ENCODE measurements around the gene B4GALNT3. TPM values are rescaled to one million over a fixed set of nuclear protein-coding genes. Genes with fewer than 3 reads are reported as not detected.

Gene B4GALNT3
- total and polyA plus RNA-seq, 10 of the 15 experiments (the other 5 are each of a cell fraction or from before 2014, with no cell fraction given), result 0.05 to 4.2 (median 2.7) TPM; not detected in 1

DNA sequence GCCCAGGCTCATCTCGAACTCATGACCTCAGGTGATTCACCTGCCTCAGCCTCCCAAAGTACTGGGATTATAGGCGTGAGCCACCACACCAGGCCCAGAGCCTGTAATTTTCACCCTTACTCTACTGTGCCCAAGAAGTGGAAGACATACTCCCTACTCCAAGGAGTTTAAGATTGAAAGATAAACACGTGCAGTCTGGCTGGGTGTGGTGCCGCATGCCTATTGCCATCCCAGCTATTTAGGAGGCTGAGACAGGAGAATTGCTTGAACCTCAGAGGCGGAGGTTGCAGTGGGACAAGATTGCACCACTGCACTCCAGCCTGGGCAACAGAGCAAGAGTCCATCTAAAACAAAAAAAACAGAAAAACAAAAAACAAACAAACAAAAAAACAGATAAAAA lies 113.5 kb downstream of the B4GALNT3 start:
- in situ Hi-C loops (cut with MboI) (no loop called here), intact Hi-C loops (cut with micrococcal nuclease; ENCODE audit: unreplicated experiment) (no loop called here)
- no peak overlapping the region for H3K27ac ChIP-seq (ENCODE audit: control insufficient read depth, insufficient read depth)
- ATAC-seq (no peak), FAIRE-seq (no peak), DNase-seq (ENCODE audit: low read depth, low spot score) (no peak)
- no peaks in the 10 kb centered on the region for H3K36me3 ChIP-seq (ENCODE audit: control insufficient read depth in 2 of 2, insufficient read depth in 2 of 2, low read length in 1 of 2)
- no peak overlapping the region for H3K4me2 ChIP-seq (ENCODE audit: control insufficient read depth, insufficient read depth)
- ChIA-PET RAD21 (ENCODE audit: unreplicated experiment) (interaction anchor here (0.6 to 1.1 kb wide), 3 partner anchors 20 to 238 kb away, joined by 3 to 4 read pairs (median 3); no protein-coding TSS in a partner anchor), SMC1A (ENCODE audit: uncharacterized antibody, unreplicated experiment) (interaction anchor here (0.6 to 5.5 kb wide), 2 partner anchors 242 to 394 kb away, joined by 4 to 39 read pairs; no protein-coding TSS in a partner anchor), POLR2A (interaction anchor here (0.6 to 0.7 kb wide), 4 partner anchors 22 to 376 kb away, joined by 4 to 7 read pairs (median 6); no protein-coding TSS in a partner anchor), CTCF (interaction anchor here (0.6 kb wide), 1 partner anchor 1028 kb away, joined by 3 read pairs; no protein-coding TSS in a partner anchor)
- no peaks in the 10 kb centered on the region for H3K79me2 ChIP-seq (ENCODE audit: control insufficient read depth, insufficient read depth, low read length)
- no peak overlapping the region for H2AFZ ChIP-seq (ENCODE audit: control insufficient read depth, low read depth, low read length)
- H3K27me3 ChIP-seq (replicated peaks in 1 of 2; ENCODE audit: control insufficient read depth in 2 of 2, insufficient read depth in 2 of 2, low read length in 1 of 2), result no peaks in the 10 kb centered on the region
- H3K4me1 ChIP-seq (ENCODE audit: control insufficient read depth, insufficient read depth, low read length), result peaks cover 10% of the 10 kb centered on the region
- no peak overlapping the region for H3K4me3 ChIP-seq
- TF ChIP-seq CHD1 (IDR thresholded peaks at IDR 0.05; ENCODE audit: low read depth, low read length) (no peak), ZNF384 (IDR thresholded peaks at IDR 0.05; ENCODE audit: borderline replicate concordance, low read depth, low read length) (no peak), YBX1 (IDR thresholded peaks at IDR 0.05) (no peak)
- H3K9me3 ChIP-seq (replicated peaks; ENCODE audit: control insufficient read depth, insufficient read depth, low read length), result no peaks in the 10 kb centered on the region
- 96% methylated on average over 5 of the region's 5 CpGs for WGBS (ENCODE audit: insufficient coverage, insufficient replicate concordance, low lambda C conversion rate, missing lambda C conversion rate)
- no TSS peak for BruUV-seq (replicated peaks)
- H3K9ac ChIP-seq (ENCODE audit: control insufficient read depth, insufficient read depth, low read length), result no peak overlapping the region
- no peaks in the 10 kb centered on the region for H4K20me1 ChIP-seq (ENCODE audit: control insufficient read depth, insufficient read depth)

DNA sequence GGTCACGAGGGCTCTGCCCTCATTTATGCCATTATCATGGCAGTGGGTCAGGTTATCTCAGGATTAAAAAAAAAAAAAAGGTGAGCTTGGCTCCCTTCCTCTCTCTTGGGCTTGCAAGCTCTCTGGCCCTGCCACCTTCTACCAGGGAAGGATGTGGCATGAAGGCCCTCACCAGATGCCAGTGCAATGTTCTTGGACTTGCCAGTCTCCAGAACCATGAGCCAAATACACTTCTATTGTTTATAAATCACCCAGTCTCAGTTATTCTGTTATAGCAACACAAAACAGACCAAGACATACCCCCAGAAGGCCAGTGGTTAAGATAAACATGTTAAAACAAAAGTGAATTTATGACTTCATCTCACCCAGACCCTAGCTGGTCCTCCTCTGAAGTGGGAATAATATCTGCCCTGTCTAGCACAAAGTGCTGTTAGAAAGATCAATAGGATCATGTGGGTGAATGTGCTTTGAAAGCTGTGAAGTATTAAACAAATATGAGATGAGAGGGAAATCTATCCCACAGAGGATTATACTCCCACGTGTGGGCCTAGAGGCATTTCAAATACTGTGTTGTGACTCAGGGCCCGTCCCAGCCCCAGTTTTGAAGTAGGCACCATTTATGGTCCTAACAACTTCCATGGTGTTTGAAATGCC lies 114.9 kb downstream of the B4GALNT3 start:
- no TSS peak for BruUV-seq (replicated peaks)
- DNase-seq (ENCODE audit: low read depth, low spot score), result no peak
- CTCF ChIA-PET, result interaction anchor here (0.6 to 6.3 kb wide), 14 partner anchors 31 to 543 kb away, joined by 3 to 77 read pairs (median 4); partner anchors contain the start of gene WNK1
- POLR2A ChIA-PET, result interaction anchor here (0.6 to 0.9 kb wide), 3 partner anchors 91 to 177 kb away, joined by 3 to 4 read pairs (median 3); no protein-coding TSS in a partner anchor
- RAD21 ChIA-PET (ENCODE audit: unreplicated experiment), result interaction anchor here (1.4 to 4.3 kb wide), 6 partner anchors 98 to 518 kb away, joined by 5 to 51 read pairs (median 10); partner anchors contain the start of genes RAD52 and WNK1
- ATAC-seq, result no peak
- no peaks in the 10 kb centered on the region for H3K27me3 ChIP-seq (replicated peaks in 1 of 2; ENCODE audit: control insufficient read depth in 2 of 2, insufficient read depth in 2 of 2, low read length in 1 of 2)
- 80% methylated on average over 3 of the region's 3 CpGs for WGBS (ENCODE audit: insufficient coverage, insufficient replicate concordance, low lambda C conversion rate, missing lambda C conversion rate)
- no peaks in the 10 kb centered on the region for H4K20me1 ChIP-seq (ENCODE audit: control insufficient read depth, insufficient read depth)
- H3K27ac ChIP-seq (ENCODE audit: control insufficient read depth, insufficient read depth), result no peak overlapping the region
- H3K9ac ChIP-seq (ENCODE audit: control insufficient read depth, insufficient read depth, low read length), result no peak overlapping the region
- H3K4me1 ChIP-seq (ENCODE audit: control insufficient read depth, insufficient read depth, low read length), result peaks cover 10% of the 10 kb centered on the region
- in situ Hi-C loops (cut with MboI), result loop anchor here (5.0 kb wide), 3 partner anchors 178 to 373 kb away; partner anchors contain the start of genes RAD52 and WNK1
- H3K4me2 ChIP-seq (ENCODE audit: control insufficient read depth, insufficient read depth), result no peak overlapping the region
- no peak overlapping the region for H3K4me3 ChIP-seq
- intact Hi-C loops (cut with micrococcal nuclease; ENCODE audit: unreplicated experiment), result no loop called here
- no peaks in the 10 kb centered on the region for H3K9me3 ChIP-seq (replicated peaks; ENCODE audit: control insufficient read depth, insufficient read depth, low read length)
- no peaks in the 10 kb centered on the region for H3K79me2 ChIP-seq (ENCODE audit: control insufficient read depth, insufficient read depth, low read length)
- no peak for FAIRE-seq
- H2AFZ ChIP-seq (ENCODE audit: control insufficient read depth, low read depth, low read length), result no peak overlapping the region
- SMC1A ChIA-PET (ENCODE audit: uncharacterized antibody, unreplicated experiment), result interaction anchor here (0.9 to 5.5 kb wide), 10 partner anchors 40 to 375 kb away, joined by 3 to 39 read pairs (median 5); partner anchors contain the start of genes RAD52 and WNK1
- H3K36me3 ChIP-seq (ENCODE audit: control insufficient read depth in 2 of 2, insufficient read depth in 2 of 2, low read length in 1 of 2), result no peaks in the 10 kb centered on the region
- TF ChIP-seq, protein P1, sequence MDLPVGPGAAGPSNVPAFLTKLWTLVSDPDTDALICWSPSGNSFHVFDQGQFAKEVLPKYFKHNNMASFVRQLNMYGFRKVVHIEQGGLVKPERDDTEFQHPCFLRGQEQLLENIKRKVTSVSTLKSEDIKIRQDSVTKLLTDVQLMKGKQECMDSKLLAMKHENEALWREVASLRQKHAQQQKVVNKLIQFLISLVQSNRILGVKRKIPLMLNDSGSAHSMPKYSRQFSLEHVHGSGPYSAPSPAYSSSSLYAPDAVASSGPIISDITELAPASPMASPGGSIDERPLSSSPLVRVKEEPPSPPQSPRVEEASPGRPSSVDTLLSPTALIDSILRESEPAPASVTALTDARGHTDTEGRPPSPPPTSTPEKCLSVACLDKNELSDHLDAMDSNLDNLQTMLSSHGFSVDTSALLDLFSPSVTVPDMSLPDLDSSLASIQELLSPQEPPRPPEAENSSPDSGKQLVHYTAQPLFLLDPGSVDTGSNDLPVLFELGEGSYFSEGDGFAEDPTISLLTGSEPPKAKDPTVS (IDR thresholded peaks at IDR 0.05; ENCODE audit: low read depth, low read length), result no peak
- no peak for TF ChIP-seq EGR1 (IDR thresholded peaks at IDR 0.05; ENCODE audit: borderline replicate concordance in 1 of 2, low read depth in 2 of 2, low read length in 2 of 2)
- no peak for TF ChIP-seq YY1 (IDR thresholded peaks at IDR 0.05; ENCODE audit: low read depth, low read length)
- no peak for TF ChIP-seq CREM (IDR thresholded peaks at IDR 0.05; ENCODE audit: low read depth)
- no peak for TF ChIP-seq KAT2A (conservative IDR thresholded peaks at IDR 0.05; ENCODE audit: control insufficient read depth, low read depth, low read length)
- TF ChIP-seq RAD21 (IDR thresholded peaks at IDR 0.05; ENCODE audit: insufficient read depth, low read depth, low read length), result no peak
- no peak for TF ChIP-seq GABPA (IDR thresholded peaks at IDR 0.05; ENCODE audit: low read depth)
- no peak for TF ChIP-seq GATAD2B (conservative IDR thresholded peaks at IDR 0.05; ENCODE audit: low read depth)
- TF ChIP-seq ZBED1 (IDR thresholded peaks at IDR 0.05; ENCODE audit: borderline replicate concordance), result no peak
- TF ChIP-seq JUND (IDR thresholded peaks at IDR 0.05; ENCODE audit: low read depth, low read length), result no peak
- no peak for TF ChIP-seq RBBP5 (conservative IDR thresholded peaks at IDR 0.05)
- TF ChIP-seq SMAD1 (IDR thresholded peaks at IDR 0.05; ENCODE audit: low read depth, partially characterized antibody), result no peak
- TF ChIP-seq IKZF2 (IDR thresholded peaks at IDR 0.05), result no peak

Data from GM12878 (cell line).